C4-2B (cell line): ENCODE results near the gene INAFM2.

Source experiments
- CTCF ChIP-seq: fragments of 450-650 bp; conservative IDR thresholded peaks from 2 replicates; pipeline ENCODE4 v1.5.1; 2017; ENCODE audit warnings: mild to moderate bottlenecking
- ZFX ChIP-seq: fragments of 450-650 bp; IDR thresholded peaks from 2 replicates; pipeline ENCODE4 v1.6.1; 2017

- no peak for TF ChIP-seq CTCF
- no peak for TF ChIP-seq ZFX
Observed at GRCh38 chr15:40364251-40364650, 40.8 kb downstream of the INAFM2 start.
